HG02642 (cell line): ENCODE measurements around the gene THY1.
"Not testable (repeated sequence)": the region's sequence is repeated elsewhere in the genome, so short reads cannot be mapped to it uniquely, and the experiment has no call there.

Source experiments
- ATAC-seq: cut with Tn5 transposase; IDR thresholded peaks from one replicate; pipeline ENCODE4 v1.9.1; 2021; ENCODE audit warnings: mild to moderate bottlenecking; ENCODE audit not compliant: unreplicated experiment, poor library complexity

THY1 gene

GRCh38 chr11:119422809-119423508, at the start of gene THY1:
THY1 (minus strand) TSS chr11:119423172; CDS start chr11:119420905, 2,267 bp downstream.
- no peak for ATAC-seq

- no peak for ATAC-seq
Measured at GRCh38 chr11:119472186-119472855, 49.3 kb upstream of the THY1 start.

- no peak for ATAC-seq
Measured at GRCh38 chr11:119471329-119471728, 48.4 kb upstream of the THY1 start.

GRCh38 chr11:119470317-119471291, 47.6 kb upstream of the THY1 start:
- no peak for ATAC-seq

GRCh38 chr11:119469506-119469905, 46.5 kb upstream of the THY1 start:
- no peak for ATAC-seq

GRCh38 chr11:119468511-119468910, 45.5 kb upstream of the THY1 start:
- no peak for ATAC-seq

- no peak for ATAC-seq
Measured at GRCh38 chr11:119461229-119461963, 38.4 kb upstream of the THY1 start.

- ATAC-seq: no peak
Measured at GRCh38 chr11:119460582-119460981, 37.6 kb upstream of the THY1 start.

- ATAC-seq: no peak
Measured at GRCh38 chr11:119460097-119460496, 37.1 kb upstream of the THY1 start.

- ATAC-seq: no peak
Measured at GRCh38 chr11:119459293-119459976, 36.5 kb upstream of the THY1 start.

- ATAC-seq: not testable (repeated sequence)
Measured at GRCh38 chr11:119455708-119456107, 32.7 kb upstream of the THY1 start.

GRCh38 chr11:119455241-119455640, 32.3 kb upstream of the THY1 start:
- not testable (repeated sequence) for ATAC-seq

- no peak for ATAC-seq
Measured at GRCh38 chr11:119453881-119454280, 30.9 kb upstream of the THY1 start.

GRCh38 chr11:119450590-119451326, 27.8 kb upstream of the THY1 start:
- no peak for ATAC-seq

- no peak for ATAC-seq
Measured at GRCh38 chr11:119449498-119449897, 26.5 kb upstream of the THY1 start.

GRCh38 chr11:119448380-119448779, 25.4 kb upstream of the THY1 start:
- ATAC-seq: no peak

- ATAC-seq: no peak
Measured at GRCh38 chr11:119447664-119448242, 24.8 kb upstream of the THY1 start.

GRCh38 chr11:119446871-119447663, 24.1 kb upstream of the THY1 start:
- no peak for ATAC-seq
